Gastroesophageal sphincter (tissue), 3 donors: ENCODE measurements around the gene NTMT1.

Source experiments
- POLR2A ChIP-seq, 2 donors: fragments of 450-650 bp; IDR thresholded peaks; one replicate each; pipeline ENCODE4 v1.6.1; 2017; ENCODE audit warnings: antibody characterized with exemption in 2 of 2, mild to moderate bottlenecking in 2 of 2, moderate library complexity in 1 of 2
- POLR2AphosphoS5 ChIP-seq: sonication (generic); formaldehyde crosslinking; IDR thresholded peaks from one replicate; pipeline ENCODE4 v1.6.1; 2017; ENCODE audit warnings: antibody characterized with exemption
- TF ChIP-seq, protein P1 (sequence below), 4 experiments: fragments of 200-600 bp in 2 of 4; fragments of 450-650 bp in 2 of 4; sonication (generic) in 1 of 4; IDR thresholded peaks; one replicate each; pipeline ENCODE4 v1.5.1; 2017 to 2019; ENCODE audit warnings: antibody characterized with exemption in 4 of 4, mild to moderate bottlenecking in 2 of 4, moderate library complexity in 2 of 4

GRCh38 chr9:129676975-129677374 is 51.0 kb downstream of the NTMT1 start:
- TF ChIP-seq, protein P1, sequence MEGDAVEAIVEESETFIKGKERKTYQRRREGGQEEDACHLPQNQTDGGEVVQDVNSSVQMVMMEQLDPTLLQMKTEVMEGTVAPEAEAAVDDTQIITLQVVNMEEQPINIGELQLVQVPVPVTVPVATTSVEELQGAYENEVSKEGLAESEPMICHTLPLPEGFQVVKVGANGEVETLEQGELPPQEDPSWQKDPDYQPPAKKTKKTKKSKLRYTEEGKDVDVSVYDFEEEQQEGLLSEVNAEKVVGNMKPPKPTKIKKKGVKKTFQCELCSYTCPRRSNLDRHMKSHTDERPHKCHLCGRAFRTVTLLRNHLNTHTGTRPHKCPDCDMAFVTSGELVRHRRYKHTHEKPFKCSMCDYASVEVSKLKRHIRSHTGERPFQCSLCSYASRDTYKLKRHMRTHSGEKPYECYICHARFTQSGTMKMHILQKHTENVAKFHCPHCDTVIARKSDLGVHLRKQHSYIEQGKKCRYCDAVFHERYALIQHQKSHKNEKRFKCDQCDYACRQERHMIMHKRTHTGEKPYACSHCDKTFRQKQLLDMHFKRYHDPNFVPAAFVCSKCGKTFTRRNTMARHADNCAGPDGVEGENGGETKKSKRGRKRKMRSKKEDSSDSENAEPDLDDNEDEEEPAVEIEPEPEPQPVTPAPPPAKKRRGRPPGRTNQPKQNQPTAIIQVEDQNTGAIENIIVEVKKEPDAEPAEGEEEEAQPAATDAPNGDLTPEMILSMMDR (IDR thresholded peaks at IDR 0.05) = no peak
- TF ChIP-seq POLR2AphosphoS5 = no peak
- no peak for TF ChIP-seq POLR2A (IDR thresholded peaks at IDR 0.05)
